Stimulated activated CD4-positive, alpha-beta T cell treated with anti-CD3 and anti-CD28 coated beads, Interleukin-2, amount 100 ng/mL, for 48 hours (primary cell): ENCODE measurements around the gene KLHL33.
"Not testable (repeated sequence)": the region's sequence is repeated elsewhere in the genome, so short reads cannot be mapped to it uniquely, and the experiment has no call there.

ENCODE experiments used
- DNase-seq, 2 donors: peaks; one replicate each; pipeline ENCODE4 v3.0.0-alpha.2; 2020

The KLHL33 gene

GRCh38 chr14:20435582-20436362, at the start of gene KLHL33:
Gene KLHL33, minus strand, starts transcription at chr14:20436166. Its CDS starts 355 bp downstream, at chr14:20435811.
- no peak for DNase-seq

- DNase-seq = no peak
Observed at GRCh38 chr14:20482382-20482781, 46.4 kb upstream of the KLHL33 start.

- DNase-seq = no peak
Observed at GRCh38 chr14:20478894-20479293, 42.9 kb upstream of the KLHL33 start.

- DNase-seq = no peak
Observed at GRCh38 chr14:20477211-20477876, 41.4 kb upstream of the KLHL33 start.

GRCh38 chr14:20476776-20477175, 40.8 kb upstream of the KLHL33 start:
- no peak for DNase-seq

GRCh38 chr14:20472536-20473169, 36.7 kb upstream of the KLHL33 start:
- DNase-seq = no peak

GRCh38 chr14:20470603-20470901, 34.6 kb upstream of the KLHL33 start:
- no peak for DNase-seq

GRCh38 chr14:20469890-20470602, 34.1 kb upstream of the KLHL33 start:
- DNase-seq = peak; percentile 50 to 57

GRCh38 chr14:20469242-20469889, 33.4 kb upstream of the KLHL33 start, which contains the start of gene PNP:
Gene PNP, plus strand, starts transcription at chr14:20469406. Its CDS starts 119 bp downstream, at chr14:20469525.
- peak; percentile 83 to 85 for DNase-seq

- no peak for DNase-seq
Observed at GRCh38 chr14:20468764-20469241, 32.8 kb upstream of the KLHL33 start.

- peak; percentile 94 to 95 for DNase-seq
Observed at GRCh38 chr14:20461225-20462141, 25.5 kb upstream of the KLHL33 start, which contains the start of gene PIP4P1. Gene PIP4P1, minus strand, starts transcription at chr14:20461434. Its CDS starts 109 bp downstream, at chr14:20461325.

GRCh38 chr14:20460458-20461224, 24.7 kb upstream of the KLHL33 start:
- peak in 1 of 2 donors; percentile 20 for DNase-seq

- DNase-seq = no peak
Observed at GRCh38 chr14:20458031-20458789, 22.2 kb upstream of the KLHL33 start.

- DNase-seq = no peak
Observed at GRCh38 chr14:20456971-20457370, 21.0 kb upstream of the KLHL33 start.

- no peak for DNase-seq
Observed at GRCh38 chr14:20455355-20456300, 19.7 kb upstream of the KLHL33 start.

GRCh38 chr14:20454516-20455354, 18.8 kb upstream of the KLHL33 start, which contains the start of the genes APEX1 and OSGEP:
Gene APEX1, plus strand, starts transcription at chr14:20455226. Its CDS starts 420 bp downstream, at chr14:20455646.
Gene OSGEP, minus strand, starts transcription at chr14:20454812. Its CDS starts 129 bp downstream, at chr14:20454683.
- DNase-seq = peak; percentile 93 to 96

- DNase-seq = not testable (repeated sequence)
Observed at GRCh38 chr14:20452831-20453230, 16.9 kb upstream of the KLHL33 start.
